HepG2 (cell line): ENCODE data around the gene P2RY6. TPM values are rescaled to one million over a fixed set of nuclear protein-coding genes. Genes with fewer than 3 reads are reported as not detected.
A peak's percentile ranks its signal among the peaks of the same experiment; 100 is the strongest.

Experiments used
- HDAC2 ChIP-seq: sonication (generic); formaldehyde crosslinking; IDR thresholded peaks from 2 replicates; pipeline ENCODE4 v1.4.0; 2020; ENCODE audit warnings: missing genetic modification reagents
- PRMT3 ChIP-seq: sonication (generic); formaldehyde crosslinking; IDR thresholded peaks from 2 replicates; pipeline ENCODE4 v1.8.1; 2022; ENCODE audit warnings: low read depth, mild to moderate bottlenecking, moderate library complexity, missing genetic modification reagents, borderline replicate concordance
- STAT5B ChIP-seq: sonication (generic); formaldehyde crosslinking; IDR thresholded peaks from 2 replicates; pipeline ENCODE4 v1.4.0; 2020; ENCODE audit warnings: missing genetic modification reagents
- SYNCRIP ChIP-seq: fragments of 200-400 bp; formaldehyde crosslinking; IDR thresholded peaks from 2 replicates; pipeline ENCODE4 v1.6.1; 2018; ENCODE audit warnings: mild to moderate bottlenecking, low read depth, low read length; ENCODE audit not compliant: insufficient read depth
- ZNF484 ChIP-seq: sonication (generic); formaldehyde crosslinking; IDR thresholded peaks from 2 replicates; pipeline ENCODE4 v1.5.1; 2020; ENCODE audit warnings: mild to moderate bottlenecking, low read depth, missing genetic modification reagents, borderline replicate concordance
- ZNF569 ChIP-seq: sonication (generic); formaldehyde crosslinking; IDR thresholded peaks from 2 replicates; pipeline ENCODE4 v1.5.0; 2020; ENCODE audit warnings: mild to moderate bottlenecking, missing genetic modification reagents, moderate library complexity, borderline replicate concordance
- ZNF660 ChIP-seq: sonication (generic); formaldehyde crosslinking; IDR thresholded peaks from 2 replicates; pipeline ENCODE4 v1.5.1; 2020; ENCODE audit warnings: mild to moderate bottlenecking, low read depth, missing genetic modification reagents, borderline replicate concordance
- ZNF672 ChIP-seq: sonication (generic); formaldehyde crosslinking; IDR thresholded peaks from 2 replicates; pipeline ENCODE4 v1.8.1; 2022; ENCODE audit warnings: missing genetic modification reagents
- ZNF775 ChIP-seq: sonication (generic); formaldehyde crosslinking; IDR thresholded peaks from 2 replicates; pipeline ENCODE4 v1.4.0; 2020; ENCODE audit warnings: missing genetic modification reagents, mild to moderate bottlenecking, moderate library complexity, borderline replicate concordance
- ZNF891 ChIP-seq: sonication (generic); formaldehyde crosslinking; IDR thresholded peaks from 2 replicates; pipeline ENCODE4 v1.5.0; 2020; ENCODE audit warnings: mild to moderate bottlenecking, missing genetic modification reagents
- polyA plus RNA-seq, 8 experiments: library from polyadenylated mRNA; depleted of rRNA in 3 of 8; stranded (reverse) in 7 of 8; unstranded in 1 of 8; fragments of >200 nt; fragmentation: Illumina TruSeq in 4 of 8; extraction: Trizol in 4 of 8; gene quantifications; 2 replicates each; pipeline versions ENCODE4 v1.2.1 to v1.2.3, GENCODE V29; 2011 to 2016; ENCODE audit warnings: low read depth in 4 of 8, missing spikeins in 1 of 8, mixed read lengths in 1 of 8; ENCODE audit not compliant: insufficient read depth in 1 of 8
- total RNA-seq, 5 experiments: library from RNA; depleted of rRNA; stranded (reverse); fragments of >200 nt; fragmentation: Illumina TruSeq; extraction: Trizol; gene quantifications; 2 replicates each; pipeline ENCODE4 v1.2.3, GENCODE V29; 2016; ENCODE audit warnings: low read depth in 1 of 5
- TF ChIP-seq, protein P1 (sequence below): sonication (generic); formaldehyde crosslinking; IDR thresholded peaks from 2 replicates; pipeline ENCODE4 v1.5.0; 2020; ENCODE audit warnings: mild to moderate bottlenecking, missing genetic modification reagents, borderline replicate concordance
- TF ChIP-seq, protein P2 (sequence below): sonication (generic); formaldehyde crosslinking; IDR thresholded peaks from 2 replicates; pipeline ENCODE4 v1.4.0; 2020; ENCODE audit warnings: missing genetic modification reagents, borderline replicate concordance
- TF ChIP-seq, protein P3 (sequence below): sonication (generic); formaldehyde crosslinking; IDR thresholded peaks from 2 replicates; pipeline ENCODE4 v1.5.0; 2020; ENCODE audit warnings: mild to moderate bottlenecking, missing genetic modification reagents, moderate library complexity

P2RY6 gene
- total and polyA plus RNA-seq, 2 of the 13 experiments (the other 11 are each of a cell fraction or from before 2014, with no cell fraction given): 0.09 to 0.29 TPM

DNA sequence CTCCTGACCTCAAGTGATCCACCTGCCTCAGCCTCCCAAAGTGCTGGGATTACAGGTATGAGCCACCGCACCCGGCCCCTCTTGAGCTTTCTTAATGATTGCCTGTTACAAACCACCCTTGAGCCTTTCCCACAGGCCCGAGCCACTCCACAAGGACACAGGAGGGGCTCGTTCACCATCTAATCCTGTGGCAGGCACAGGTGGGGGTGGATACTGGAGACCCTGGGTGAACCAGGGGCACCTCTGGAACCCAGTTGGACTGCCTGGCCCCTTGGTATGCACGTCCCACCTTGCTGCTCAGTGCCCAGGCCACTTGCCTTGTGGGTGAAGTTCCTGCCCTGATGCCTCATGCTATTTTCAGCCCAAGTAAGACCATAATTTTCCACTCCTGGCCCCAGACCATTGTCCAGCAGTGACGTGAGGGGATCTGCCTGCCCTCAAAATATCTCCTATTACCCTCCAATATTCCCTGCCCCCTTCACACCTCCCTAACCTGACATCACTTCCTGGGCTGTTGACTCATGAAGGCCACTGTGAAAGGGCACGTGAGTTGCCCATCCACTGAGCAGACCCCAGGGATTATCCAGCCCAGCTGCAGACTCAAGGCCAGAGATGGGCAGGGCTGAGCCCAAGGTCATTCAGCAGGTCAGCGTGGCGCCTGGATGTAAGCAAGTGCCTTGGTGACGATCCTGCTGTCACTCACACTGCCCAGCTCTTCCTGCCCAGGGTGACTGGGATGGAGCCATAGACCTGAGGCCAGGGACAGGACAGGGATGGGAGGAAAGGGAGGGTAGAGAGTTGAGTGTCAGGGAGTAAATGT, 34.5 kb upstream of the P2RY6 start (continued):
- TF ChIP-seq ZNF484 (CRISPR knock-in tag) (no peak), ZNF891 (no peak), ZNF660 (CRISPR knock-in tag) (no peak), HDAC2 (peak; percentile 75), SYNCRIP (no peak), ZNF775 (CRISPR knock-in tag) (no peak), ZNF672 (CRISPR knock-in tag) (no peak), PRMT3 (no peak), STAT5B (CRISPR knock-in tag) (no peak), ZNF569 (CRISPR knock-in tag) (no peak)
- TF ChIP-seq, protein P1, sequence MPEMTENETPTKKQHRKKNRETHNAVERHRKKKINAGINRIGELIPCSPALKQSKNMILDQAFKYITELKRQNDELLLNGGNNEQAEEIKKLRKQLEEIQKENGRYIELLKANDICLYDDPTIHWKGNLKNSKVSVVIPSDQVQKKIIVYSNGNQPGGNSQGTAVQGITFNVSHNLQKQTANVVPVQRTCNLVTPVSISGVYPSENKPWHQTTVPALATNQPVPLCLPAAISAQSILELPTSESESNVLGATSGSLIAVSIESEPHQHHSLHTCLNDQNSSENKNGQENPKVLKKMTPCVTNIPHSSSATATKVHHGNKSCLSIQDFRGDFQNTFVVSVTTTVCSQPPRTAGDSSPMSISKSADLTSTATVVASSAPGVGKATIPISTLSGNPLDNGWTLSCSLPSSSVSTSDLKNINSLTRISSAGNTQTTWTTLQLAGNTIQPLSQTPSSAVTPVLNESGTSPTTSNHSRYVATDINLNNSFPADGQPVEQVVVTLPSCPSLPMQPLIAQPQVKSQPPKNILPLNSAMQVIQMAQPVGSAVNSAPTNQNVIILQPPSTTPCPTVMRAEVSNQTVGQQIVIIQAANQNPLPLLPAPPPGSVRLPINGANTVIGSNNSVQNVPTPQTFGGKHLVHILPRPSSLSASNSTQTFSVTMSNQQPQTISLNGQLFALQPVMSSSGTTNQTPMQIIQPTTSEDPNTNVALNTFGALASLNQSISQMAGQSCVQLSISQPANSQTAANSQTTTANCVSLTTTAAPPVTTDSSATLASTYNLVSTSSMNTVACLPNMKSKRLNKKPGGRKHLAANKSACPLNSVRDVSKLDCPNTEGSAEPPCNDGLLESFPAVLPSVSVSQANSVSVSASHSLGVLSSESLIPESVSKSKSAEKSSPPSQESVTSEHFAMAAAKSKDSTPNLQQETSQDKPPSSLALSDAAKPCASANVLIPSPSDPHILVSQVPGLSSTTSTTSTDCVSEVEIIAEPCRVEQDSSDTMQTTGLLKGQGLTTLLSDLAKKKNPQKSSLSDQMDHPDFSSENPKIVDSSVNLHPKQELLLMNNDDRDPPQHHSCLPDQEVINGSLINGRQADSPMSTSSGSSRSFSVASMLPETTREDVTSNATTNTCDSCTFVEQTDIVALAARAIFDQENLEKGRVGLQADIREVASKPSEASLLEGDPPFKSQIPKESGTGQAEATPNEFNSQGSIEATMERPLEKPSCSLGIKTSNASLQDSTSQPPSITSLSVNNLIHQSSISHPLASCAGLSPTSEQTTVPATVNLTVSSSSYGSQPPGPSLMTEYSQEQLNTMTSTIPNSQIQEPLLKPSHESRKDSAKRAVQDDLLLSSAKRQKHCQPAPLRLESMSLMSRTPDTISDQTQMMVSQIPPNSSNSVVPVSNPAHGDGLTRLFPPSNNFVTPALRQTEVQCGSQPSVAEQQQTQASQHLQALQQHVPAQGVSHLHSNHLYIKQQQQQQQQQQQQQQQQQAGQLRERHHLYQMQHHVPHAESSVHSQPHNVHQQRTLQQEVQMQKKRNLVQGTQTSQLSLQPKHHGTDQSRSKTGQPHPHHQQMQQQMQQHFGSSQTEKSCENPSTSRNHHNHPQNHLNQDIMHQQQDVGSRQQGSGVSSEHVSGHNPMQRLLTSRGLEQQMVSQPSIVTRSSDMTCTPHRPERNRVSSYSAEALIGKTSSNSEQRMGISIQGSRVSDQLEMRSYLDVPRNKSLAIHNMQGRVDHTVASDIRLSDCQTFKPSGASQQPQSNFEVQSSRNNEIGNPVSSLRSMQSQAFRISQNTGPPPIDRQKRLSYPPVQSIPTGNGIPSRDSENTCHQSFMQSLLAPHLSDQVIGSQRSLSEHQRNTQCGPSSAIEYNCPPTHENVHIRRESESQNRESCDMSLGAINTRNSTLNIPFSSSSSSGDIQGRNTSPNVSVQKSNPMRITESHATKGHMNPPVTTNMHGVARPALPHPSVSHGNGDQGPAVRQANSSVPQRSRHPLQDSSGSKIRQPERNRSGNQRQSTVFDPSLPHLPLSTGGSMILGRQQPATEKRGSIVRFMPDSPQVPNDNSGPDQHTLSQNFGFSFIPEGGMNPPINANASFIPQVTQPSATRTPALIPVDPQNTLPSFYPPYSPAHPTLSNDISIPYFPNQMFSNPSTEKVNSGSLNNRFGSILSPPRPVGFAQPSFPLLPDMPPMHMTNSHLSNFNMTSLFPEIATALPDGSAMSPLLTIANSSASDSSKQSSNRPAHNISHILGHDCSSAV: no peak
- TF ChIP-seq, protein P2, sequence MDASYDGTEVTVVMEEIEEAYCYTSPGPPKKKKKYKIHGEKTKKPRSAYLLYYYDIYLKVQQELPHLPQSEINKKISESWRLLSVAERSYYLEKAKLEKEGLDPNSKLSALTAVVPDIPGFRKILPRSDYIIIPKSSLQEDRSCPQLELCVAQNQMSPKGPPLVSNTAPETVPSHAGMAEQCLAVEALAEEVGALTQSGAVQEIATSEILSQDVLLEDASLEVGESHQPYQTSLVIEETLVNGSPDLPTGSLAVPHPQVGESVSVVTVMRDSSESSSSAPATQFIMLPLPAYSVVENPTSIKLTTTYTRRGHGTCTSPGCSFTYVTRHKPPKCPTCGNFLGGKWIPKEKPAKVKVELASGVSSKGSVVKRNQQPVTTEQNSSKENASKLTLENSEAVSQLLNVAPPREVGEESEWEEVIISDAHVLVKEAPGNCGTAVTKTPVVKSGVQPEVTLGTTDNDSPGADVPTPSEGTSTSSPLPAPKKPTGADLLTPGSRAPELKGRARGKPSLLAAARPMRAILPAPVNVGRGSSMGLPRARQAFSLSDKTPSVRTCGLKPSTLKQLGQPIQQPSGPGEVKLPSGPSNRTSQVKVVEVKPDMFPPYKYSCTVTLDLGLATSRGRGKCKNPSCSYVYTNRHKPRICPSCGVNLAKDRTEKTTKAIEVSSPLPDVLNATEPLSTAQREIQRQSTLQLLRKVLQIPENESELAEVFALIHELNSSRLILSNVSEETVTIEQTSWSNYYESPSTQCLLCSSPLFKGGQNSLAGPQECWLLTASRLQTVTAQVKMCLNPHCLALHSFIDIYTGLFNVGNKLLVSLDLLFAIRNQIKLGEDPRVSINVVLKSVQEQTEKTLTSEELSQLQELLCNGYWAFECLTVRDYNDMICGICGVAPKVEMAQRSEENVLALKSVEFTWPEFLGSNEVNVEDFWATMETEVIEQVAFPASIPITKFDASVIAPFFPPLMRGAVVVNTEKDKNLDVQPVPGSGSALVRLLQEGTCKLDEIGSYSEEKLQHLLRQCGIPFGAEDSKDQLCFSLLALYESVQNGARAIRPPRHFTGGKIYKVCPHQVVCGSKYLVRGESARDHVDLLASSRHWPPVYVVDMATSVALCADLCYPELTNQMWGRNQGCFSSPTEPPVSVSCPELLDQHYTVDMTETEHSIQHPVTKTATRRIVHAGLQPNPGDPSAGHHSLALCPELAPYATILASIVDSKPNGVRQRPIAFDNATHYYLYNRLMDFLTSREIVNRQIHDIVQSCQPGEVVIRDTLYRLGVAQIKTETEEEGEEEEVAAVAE (CRISPR knock-in tag): peak; percentile 41; the same call in 1 of the 2 replicates
- TF ChIP-seq, protein P3, sequence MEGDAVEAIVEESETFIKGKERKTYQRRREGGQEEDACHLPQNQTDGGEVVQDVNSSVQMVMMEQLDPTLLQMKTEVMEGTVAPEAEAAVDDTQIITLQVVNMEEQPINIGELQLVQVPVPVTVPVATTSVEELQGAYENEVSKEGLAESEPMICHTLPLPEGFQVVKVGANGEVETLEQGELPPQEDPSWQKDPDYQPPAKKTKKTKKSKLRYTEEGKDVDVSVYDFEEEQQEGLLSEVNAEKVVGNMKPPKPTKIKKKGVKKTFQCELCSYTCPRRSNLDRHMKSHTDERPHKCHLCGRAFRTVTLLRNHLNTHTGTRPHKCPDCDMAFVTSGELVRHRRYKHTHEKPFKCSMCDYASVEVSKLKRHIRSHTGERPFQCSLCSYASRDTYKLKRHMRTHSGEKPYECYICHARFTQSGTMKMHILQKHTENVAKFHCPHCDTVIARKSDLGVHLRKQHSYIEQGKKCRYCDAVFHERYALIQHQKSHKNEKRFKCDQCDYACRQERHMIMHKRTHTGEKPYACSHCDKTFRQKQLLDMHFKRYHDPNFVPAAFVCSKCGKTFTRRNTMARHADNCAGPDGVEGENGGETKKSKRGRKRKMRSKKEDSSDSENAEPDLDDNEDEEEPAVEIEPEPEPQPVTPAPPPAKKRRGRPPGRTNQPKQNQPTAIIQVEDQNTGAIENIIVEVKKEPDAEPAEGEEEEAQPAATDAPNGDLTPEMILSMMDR: peak; percentile 29; the same call in 1 of the 2 replicates
